ENCODE data around the gene NOTCH3.

Gene NOTCH3

DNA sequence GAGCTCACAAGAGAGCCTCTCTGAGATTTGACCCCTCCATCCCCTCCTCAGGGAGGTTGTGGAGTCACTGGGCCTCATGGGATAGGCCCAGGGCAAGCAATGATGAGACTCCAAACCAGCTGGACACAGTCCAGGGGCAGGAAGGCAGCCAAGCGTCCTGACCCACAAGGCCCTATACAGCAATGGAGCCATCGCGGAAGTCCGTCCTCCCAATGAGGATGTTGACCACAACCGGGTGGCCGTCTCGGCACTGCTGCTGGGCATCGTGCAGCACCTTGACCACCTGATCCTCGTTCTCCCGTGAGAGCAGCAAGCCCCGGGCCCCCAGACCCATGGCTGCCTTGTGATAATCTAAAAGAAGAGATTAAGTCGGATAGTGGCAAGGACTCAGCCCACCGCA lies 85.7 kb downstream of the NOTCH3 start:
- in situ Hi-C loops (cut with HindIII; ENCODE audit: low pct_ligation_motif_present, low pct_unique_long_range_greater_than_20kb, low sequenced_read_pairs), result no loop called here
- no peak for DNase-seq

DNA sequence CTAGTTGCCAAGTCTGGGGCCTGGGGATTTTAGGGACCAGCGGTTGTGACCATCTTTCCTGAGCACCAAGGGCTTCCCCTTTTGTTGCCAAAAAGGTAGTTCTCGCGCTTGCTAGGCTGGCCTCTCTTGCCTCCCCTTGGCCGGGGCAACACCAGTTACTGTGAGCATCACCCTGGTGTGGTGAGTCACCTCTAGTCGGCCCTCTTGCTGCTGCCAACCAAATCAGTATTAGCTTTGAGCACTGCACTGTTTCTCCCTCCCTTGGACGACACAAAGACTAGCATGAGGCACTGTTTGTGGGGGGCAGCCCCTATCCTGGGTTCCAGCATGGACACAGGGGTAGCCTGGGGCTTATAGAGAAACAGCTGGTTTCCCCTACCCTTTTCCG lies 86.6 kb downstream of the NOTCH3 start:
- in situ Hi-C loops (cut with HindIII; ENCODE audit: low pct_ligation_motif_present, low pct_unique_long_range_greater_than_20kb, low sequenced_read_pairs), result no loop called here

GRCh38 chr19:15113245-15114152 lies 87.3 kb downstream of the NOTCH3 start:
- DNase-seq, result no peak
- in situ Hi-C loops (cut with HindIII; ENCODE audit: low pct_ligation_motif_present, low pct_unique_long_range_greater_than_20kb, low sequenced_read_pairs), result no loop called here

More for the DNA sequence above, 86.6 kb downstream of the NOTCH3 start:
- no peak for DNase-seq

- in situ Hi-C loops (cut with HindIII; ENCODE audit: low pct_ligation_motif_present, low pct_unique_long_range_greater_than_20kb, low sequenced_read_pairs), result no loop called here
- DNase-seq, result no peak
Measured at GRCh38 chr19:15112385-15112784, 88.4 kb downstream of the NOTCH3 start.

- no peak for DNase-seq
- in situ Hi-C loops (cut with HindIII; ENCODE audit: low pct_ligation_motif_present, low pct_unique_long_range_greater_than_20kb, low sequenced_read_pairs), result no loop called here
Measured at GRCh38 chr19:15111758-15112157, 89.0 kb downstream of the NOTCH3 start.

DNA sequence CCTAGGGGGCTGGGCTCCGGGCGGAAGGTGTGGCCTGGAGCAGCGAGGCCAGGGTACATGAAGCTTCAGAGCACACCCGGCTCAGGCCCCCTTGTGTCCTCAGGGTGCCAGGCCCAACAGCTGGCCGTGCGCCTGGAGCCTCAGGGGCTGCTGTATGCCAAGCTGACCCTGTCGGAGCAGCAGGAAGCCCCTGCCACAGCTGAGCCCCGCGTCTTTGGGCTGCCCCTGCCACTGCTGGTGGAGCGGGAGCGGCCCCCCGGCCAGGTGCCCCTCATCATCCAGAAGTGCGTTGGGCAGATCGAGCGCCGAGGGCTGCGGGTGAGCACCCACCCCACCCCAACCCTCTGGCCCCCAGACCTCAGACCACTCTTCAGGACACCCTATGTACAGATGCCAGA lies 90.4 kb downstream of the NOTCH3 start:
- no peak for DNase-seq
- in situ Hi-C loops (cut with HindIII; ENCODE audit: low pct_ligation_motif_present, low pct_unique_long_range_greater_than_20kb, low sequenced_read_pairs), result no loop called here

GRCh38 chr19:15109768-15110417 lies 90.9 kb downstream of the NOTCH3 start:
- in situ Hi-C loops (cut with HindIII; ENCODE audit: low pct_ligation_motif_present, low pct_unique_long_range_greater_than_20kb, low sequenced_read_pairs), result no loop called here
- no peak for DNase-seq

All from ACHN (cell line).